ENCODE data around the gene TMX2. TPM values are rescaled to one million over a fixed set of nuclear protein-coding genes. Genes with fewer than 3 reads are reported as not detected.
A peak's percentile ranks its signal among the peaks of the same experiment; 100 is the strongest.

The TMX2 gene
- total and polyA plus RNA-seq, 2 donors (not counting 3 experiments of a cell fraction or from before 2014, with no cell fraction given), result 52.7 to 67.7 TPM

GRCh38 chr11:57667117-57667735 lies 45.2 kb upstream of the TMX2 start:
- TF ChIP-seq MYC (IDR thresholded peaks at IDR 0.05; ENCODE audit: low read depth, low read length), result no peak
- no peak for TF ChIP-seq GATA2 (IDR thresholded peaks at IDR 0.05; ENCODE audit: insufficient read depth, insufficient read length, low read depth, low read length)
- peak; percentile 56 for TF ChIP-seq POLR2AphosphoS5 (IDR thresholded peaks at IDR 0.05; ENCODE audit: insufficient read depth, low read depth, low read length)
- peak; percentile 80 for TF ChIP-seq POLR2A (IDR thresholded peaks at IDR 0.05; ENCODE audit: low read depth, low read length)
- TF ChIP-seq MAX (IDR thresholded peaks at IDR 0.05; ENCODE audit: insufficient read depth, insufficient read length), result no peak
- TF ChIP-seq CTCF (IDR thresholded peaks at IDR 0.05; ENCODE audit: extremely low read depth in 1 of 2, insufficient read depth in 1 of 2, low read depth in 1 of 2, low read length in 2 of 2), result no peak
- ChIA-PET POLR2A (no interaction called here), CTCF (interaction anchor here (0.7 to 1.6 kb wide), 4 partner anchors 9 to 606 kb away, joined by 3 read pairs; partner anchors contain the start of gene CLP1)
- Histone ChIP-seq H2AFZ (ENCODE audit: low read depth, low read length) (peak overlapping the region; percentile 97), H3K27me3 (ENCODE audit: control insufficient read depth in 2 of 2, insufficient read depth in 2 of 2, low read length in 2 of 2) (no peaks in the 10 kb centered on the region), H3K9me1 (replicated peaks; ENCODE audit: control insufficient read depth, extremely low read depth, insufficient read depth, low read length) (no peaks in the 10 kb centered on the region), H3K9me3 (replicated peaks; ENCODE audit: control insufficient read depth, insufficient read depth, low read length) (no peaks in the 10 kb centered on the region), H4K20me1 (replicated peaks; ENCODE audit: control insufficient read depth, extremely low read depth, insufficient read depth, low read length) (no peaks in the 10 kb centered on the region), H3K79me2 (ENCODE audit: control insufficient read depth, insufficient read depth, low read length) (peaks cover 40% of the 10 kb centered on the region), H3K27ac (ENCODE audit: insufficient read depth, low read depth, low read length) (peak overlapping the region; percentile 98), H3K36me3 (ENCODE audit: control insufficient read depth in 2 of 2, extremely low read depth in 1 of 2, insufficient read depth in 2 of 2, low read length in 2 of 2) (peaks cover 0 to 2% of the 10 kb centered on the region in 2 experiments), H3K4me2 (ENCODE audit: insufficient read depth, low read length) (peak overlapping the region; percentile 86), H3K4me1 (ENCODE audit: control insufficient read depth, extremely low read depth, insufficient read depth, low read length) (peaks cover 15% of the 10 kb centered on the region), H3K9ac (replicated peaks; ENCODE audit: extremely low read depth, insufficient read depth, low read length) (peak overlapping the region; percentile 98), H3K4me3 (replicated peaks in 1 of 3; ENCODE audit: insufficient read depth in 1 of 3, low read depth in 1 of 3, low read length in 3 of 3) (peak overlapping the region; percentile 67 to 79 (median 77))
- FAIRE-seq (no peak), DNase-seq (ENCODE audit: low read depth, low spot score) (peak; percentile 97)
- intact Hi-C loops (cut with micrococcal nuclease), result loop anchor here (1.0 to 10.0 kb wide), 9 partner anchors 10 to 911 kb away; partner anchors contain the start of genes CLP1, MED19, P2RX3 and SELENOH
- dilution Hi-C loops (cut with MboI; ENCODE audit: extremely low pct_ligation_motif_present, low sequenced_read_pairs), result no loop called here
- BruUV-seq (replicated peaks), result no TSS peak
